GM12864 (cell line): Measurements from ENCODE around the gene PROS1.
"Not testable (repeated sequence)": the region's sequence is repeated elsewhere in the genome, so short reads cannot be mapped to it uniquely, and the experiment has no call there.

ENCODE experiments used
- DNase-seq: peaks from one replicate; pipeline ENCODE4 v3.0.0-alpha.2; 2011; ENCODE audit warnings: low read depth
- H3K4me3 ChIP-seq: 2 replicates; pipeline ENCODE4 v1.5.1; 2011; ENCODE audit warnings: mild to moderate bottlenecking, low read depth, low read length, control low read depth
- TF ChIP-seq, protein P1 (sequence below): IDR thresholded peaks from 2 replicates; pipeline ENCODE4 v1.5.1; 2011; ENCODE audit warnings: low read depth, mild to moderate bottlenecking, moderate library complexity, low read length, control low read depth, inconsistent platforms; ENCODE audit errors: missing control alignments

The PROS1 gene

DNA sequence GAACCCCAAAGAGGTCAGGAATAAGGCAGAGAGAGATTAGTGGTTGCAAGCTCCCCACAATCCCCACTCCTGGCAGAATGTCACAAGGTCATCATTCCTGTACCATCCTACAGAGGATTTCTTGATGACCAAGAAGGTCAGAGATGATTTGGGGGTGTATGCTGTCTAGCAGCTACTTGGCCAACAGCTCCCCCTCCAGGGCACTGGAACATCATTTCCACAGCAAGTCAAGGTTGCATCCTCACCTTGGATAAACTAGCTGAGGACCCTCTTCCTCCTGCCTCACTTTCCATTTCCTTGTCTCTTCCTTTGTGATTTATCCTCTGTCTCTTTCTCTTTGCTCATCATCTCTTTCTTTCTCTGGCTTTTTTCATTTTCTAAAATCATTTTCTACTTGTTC, 106.3 kb downstream of the PROS1 start:
- no peak overlapping the region for H3K4me3 ChIP-seq
- DNase-seq: no peak
- TF ChIP-seq, protein P1, sequence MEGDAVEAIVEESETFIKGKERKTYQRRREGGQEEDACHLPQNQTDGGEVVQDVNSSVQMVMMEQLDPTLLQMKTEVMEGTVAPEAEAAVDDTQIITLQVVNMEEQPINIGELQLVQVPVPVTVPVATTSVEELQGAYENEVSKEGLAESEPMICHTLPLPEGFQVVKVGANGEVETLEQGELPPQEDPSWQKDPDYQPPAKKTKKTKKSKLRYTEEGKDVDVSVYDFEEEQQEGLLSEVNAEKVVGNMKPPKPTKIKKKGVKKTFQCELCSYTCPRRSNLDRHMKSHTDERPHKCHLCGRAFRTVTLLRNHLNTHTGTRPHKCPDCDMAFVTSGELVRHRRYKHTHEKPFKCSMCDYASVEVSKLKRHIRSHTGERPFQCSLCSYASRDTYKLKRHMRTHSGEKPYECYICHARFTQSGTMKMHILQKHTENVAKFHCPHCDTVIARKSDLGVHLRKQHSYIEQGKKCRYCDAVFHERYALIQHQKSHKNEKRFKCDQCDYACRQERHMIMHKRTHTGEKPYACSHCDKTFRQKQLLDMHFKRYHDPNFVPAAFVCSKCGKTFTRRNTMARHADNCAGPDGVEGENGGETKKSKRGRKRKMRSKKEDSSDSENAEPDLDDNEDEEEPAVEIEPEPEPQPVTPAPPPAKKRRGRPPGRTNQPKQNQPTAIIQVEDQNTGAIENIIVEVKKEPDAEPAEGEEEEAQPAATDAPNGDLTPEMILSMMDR: no peak

DNA sequence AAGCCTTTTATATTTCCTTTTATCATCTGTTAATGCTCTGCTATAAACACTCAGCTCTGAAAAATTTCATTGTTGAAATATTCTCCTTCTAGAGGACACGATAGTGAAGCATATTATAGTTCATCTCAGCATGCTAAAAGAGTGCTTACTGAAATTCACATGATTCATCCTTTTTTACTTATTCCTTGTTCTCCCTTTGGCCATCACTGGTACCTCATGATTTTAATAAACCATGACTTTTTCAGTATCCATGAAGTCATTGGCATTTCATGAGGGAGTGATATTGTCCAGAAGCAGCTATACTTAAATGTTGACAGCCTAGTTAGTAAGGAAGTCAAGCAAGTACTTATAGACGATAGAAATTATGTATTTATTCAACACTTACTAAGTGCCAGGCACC, 112.7 kb downstream of the PROS1 start:
- H3K4me3 ChIP-seq: no peak overlapping the region
- TF ChIP-seq, protein P1: no peak
- DNase-seq: no peak

DNA sequence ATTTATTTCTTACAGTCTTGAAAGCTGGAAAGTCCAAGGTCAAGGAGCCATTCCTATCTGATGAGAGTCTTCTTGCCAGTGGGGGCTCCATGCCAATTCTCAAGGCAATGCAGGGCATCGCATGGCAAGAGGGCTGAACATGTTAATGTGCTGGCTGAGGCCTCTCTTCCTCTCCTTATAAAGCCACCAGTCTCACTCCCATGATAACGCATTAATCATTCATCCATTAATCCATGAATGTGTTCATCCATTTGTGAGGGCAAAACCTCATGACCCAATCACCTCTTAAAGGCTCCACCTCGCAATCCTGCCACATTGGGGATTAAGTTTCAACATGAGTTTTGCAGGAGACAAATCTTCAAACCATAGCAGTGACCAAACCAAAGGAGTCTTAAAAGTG, 118.3 kb downstream of the PROS1 start:
- no peak for DNase-seq
- H3K4me3 ChIP-seq: no peak overlapping the region
- TF ChIP-seq, protein P1: no peak

DNA sequence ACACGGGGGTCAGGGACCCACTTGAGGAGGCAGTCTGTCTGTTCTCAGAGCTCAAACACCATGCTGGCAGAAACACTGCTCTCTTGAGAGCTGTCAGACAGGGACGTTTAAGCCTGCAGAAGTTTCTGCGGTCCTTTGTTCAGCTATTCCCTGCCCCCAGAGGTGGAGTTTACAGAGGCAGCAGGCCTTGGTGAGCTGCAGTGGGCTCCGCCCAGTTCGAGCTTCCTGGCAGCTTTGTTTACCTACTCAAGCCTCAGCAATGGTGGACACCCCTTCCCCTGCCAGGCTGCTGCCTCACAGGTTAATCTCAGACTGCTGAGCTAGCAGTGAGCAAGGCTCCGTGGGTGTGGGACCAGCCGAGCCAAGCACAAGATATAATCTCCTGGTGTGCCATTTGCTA, 121.5 kb downstream of the PROS1 start:
- not testable (repeated sequence) for H3K4me3 ChIP-seq, DNase-seq

DNA sequence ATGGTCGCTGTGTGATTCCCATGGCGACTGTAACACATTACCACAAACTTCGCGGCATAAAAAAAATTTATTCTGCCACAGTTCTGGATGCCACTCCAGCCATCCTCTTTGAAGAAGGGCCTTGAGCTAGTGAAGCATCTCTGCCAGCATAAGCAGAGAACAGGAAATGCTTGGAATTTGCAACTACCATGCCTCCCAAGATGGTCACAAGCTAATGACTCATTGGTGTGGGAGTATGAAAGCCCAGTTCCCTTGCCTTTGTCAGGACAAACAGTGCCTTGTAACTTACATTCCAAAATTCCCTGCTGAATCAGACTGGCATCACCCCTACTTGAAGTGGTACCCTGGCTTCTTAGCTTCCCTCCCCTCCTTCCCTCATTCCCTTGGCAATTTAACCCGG, 129.7 kb downstream of the PROS1 start:
- TF ChIP-seq, protein P1: no peak
- DNase-seq: no peak
- no peak overlapping the region for H3K4me3 ChIP-seq

DNA sequence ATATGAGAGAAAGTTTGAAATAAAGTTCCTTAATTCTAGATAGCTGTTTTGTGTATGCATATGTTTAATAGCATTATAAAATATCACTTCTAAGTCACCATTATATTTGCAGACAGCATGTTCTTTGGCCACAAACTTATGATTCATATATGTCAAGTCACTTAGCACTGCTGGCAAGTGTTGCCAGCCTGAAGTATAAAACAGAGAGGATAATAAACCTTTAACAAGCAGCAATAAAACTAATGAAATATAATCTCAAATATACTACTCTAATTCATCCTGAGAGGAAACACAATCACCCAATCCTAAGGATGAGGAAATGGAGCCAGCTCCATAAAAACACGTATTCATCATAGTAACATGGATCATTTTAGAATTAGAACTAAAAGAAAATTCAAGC, 134.5 kb downstream of the PROS1 start:
- DNase-seq, H3K4me3 ChIP-seq: not testable (repeated sequence)
